Smooth muscle cell of the brain vasculature (primary cell): ENCODE data around the gene UBE2J2.

Experiments
- DNase-seq: peaks from one replicate; pipeline ENCODE4 v3.0.0-alpha.2; 2012; ENCODE audit warnings: low read depth, low spot score

Gene UBE2J2

GRCh38 chr1:1228596-1229321, 44.9 kb downstream of the UBE2J2 start:
- no peak for DNase-seq

GRCh38 chr1:1228187-1228586, 45.5 kb downstream of the UBE2J2 start:
- no peak for DNase-seq

GRCh38 chr1:1227386-1227785, 46.3 kb downstream of the UBE2J2 start:
- DNase-seq: no peak

GRCh38 chr1:1226566-1227362, 46.9 kb downstream of the UBE2J2 start:
- no peak for DNase-seq

GRCh38 chr1:1225913-1226312, 47.7 kb downstream of the UBE2J2 start:
- no peak for DNase-seq

- no peak for DNase-seq
Observed at GRCh38 chr1:1225238-1225845, 48.3 kb downstream of the UBE2J2 start.

- DNase-seq: no peak
Observed at GRCh38 chr1:1223891-1224290, 49.8 kb downstream of the UBE2J2 start.

GRCh38 chr1:1223321-1223720, 50.3 kb downstream of the UBE2J2 start:
- no peak for DNase-seq

GRCh38 chr1:1222575-1223225, 51.0 kb downstream of the UBE2J2 start:
- DNase-seq: no peak

GRCh38 chr1:1221887-1222574, 51.6 kb downstream of the UBE2J2 start:
- no peak for DNase-seq

- DNase-seq: no peak
Observed at GRCh38 chr1:1220197-1220596, 53.5 kb downstream of the UBE2J2 start.

GRCh38 chr1:1219341-1219740, 54.3 kb downstream of the UBE2J2 start:
- no peak for DNase-seq

GRCh38 chr1:1218524-1219200, 55.0 kb downstream of the UBE2J2 start:
- no peak for DNase-seq

- no peak for DNase-seq
Observed at GRCh38 chr1:1217621-1218523, 55.8 kb downstream of the UBE2J2 start.

- no peak for DNase-seq
Observed at GRCh38 chr1:1216770-1217620, 56.7 kb downstream of the UBE2J2 start.

GRCh38 chr1:1215881-1216605, 57.6 kb downstream of the UBE2J2 start:
- no peak for DNase-seq

- DNase-seq: no peak
Observed at GRCh38 chr1:1215080-1215676, 58.5 kb downstream of the UBE2J2 start.
